MCF 10A (cell line): ENCODE measurements around the gene COL27A1. TPM values are rescaled to one million over a fixed set of nuclear protein-coding genes. Genes with fewer than 3 reads are reported as not detected.

Experiments
- BruUV-seq: library from RNA; stranded (reverse); fragments of 400-500 nt; replicated peaks from 2 replicates; lab custom pipeline; 2021; lab: Mats Ljungman, UMichigan
- CTCF ChIA-PET: fragments of 300-600 bp; sonication (Branson Sonifier 250); formaldehyde crosslinking; extraction: SDS; loops from one replicate; lab custom pipeline; 2021; ENCODE audit warnings: antibody characterized with exemption, inconsistent platforms; lab: Yijun Ruan, JAX
- POLR2A ChIA-PET: fragments of 300-600, 350-650 bp; sonication (Branson Sonifier 250); formaldehyde crosslinking; extraction: SDS; loops from one replicate; lab custom pipeline; 2020; ENCODE audit warnings: antibody characterized with exemption, inconsistent platforms; lab: Yijun Ruan, JAX
- DNase-seq: peaks from one replicate; pipeline ENCODE4 v3.0.0-alpha.2; 2018; ENCODE audit not compliant: unreplicated experiment
- H3K27ac Mint-ChIP-seq: one replicate; pipeline ENCODE4 v1.8.0; 2022; ENCODE audit warnings: mild to moderate bottlenecking, low read depth, mixed read lengths; ENCODE audit not compliant: unreplicated experiment
- H3K27me3 Mint-ChIP-seq: one replicate; pipeline ENCODE4 v1.8.0; 2022; ENCODE audit warnings: mixed read lengths; ENCODE audit not compliant: insufficient read depth, unreplicated experiment
- H3K36me3 Mint-ChIP-seq: one replicate; pipeline ENCODE4 v1.8.0; 2022; ENCODE audit warnings: mild to moderate bottlenecking, moderate library complexity, mixed read lengths; ENCODE audit not compliant: insufficient read depth, unreplicated experiment
- H3K4me1 Mint-ChIP-seq: one replicate; pipeline ENCODE4 v1.8.0; 2022; ENCODE audit warnings: mixed read lengths; ENCODE audit not compliant: insufficient read depth, unreplicated experiment
- H3K4me3 Mint-ChIP-seq: one replicate; pipeline ENCODE4 v1.8.0; 2022; ENCODE audit warnings: mild to moderate bottlenecking, moderate library complexity, mixed read lengths; ENCODE audit not compliant: unreplicated experiment
- H3K9me3 Mint-ChIP-seq: one replicate; pipeline ENCODE4 v1.8.0; 2022; ENCODE audit warnings: mixed read lengths; ENCODE audit not compliant: unreplicated experiment
- CTCF ChIP-seq: fragments of 200-600 bp; IDR thresholded peaks from one replicate; pipeline ENCODE4 v1.8.0; 2022; ENCODE audit warnings: antibody characterized with exemption, mild to moderate bottlenecking; ENCODE audit not compliant: unreplicated experiment
- intact Hi-C: fragments of 100-400 bp; cut with micrococcal nuclease; formaldehyde crosslinking; loops from 2 replicates; pipeline ENCODE4 v1.14.1; 2022
- total RNA-seq: library from RNA; stranded (reverse); gene quantifications from 2 replicates; pipeline ENCODE4 v1.2.3, GENCODE V29; 2022

Gene COL27A1
- total RNA-seq, 1 experiment from 2014 or later: 2.9 TPM

- ChIA-PET CTCF (no interaction called here), POLR2A (no interaction called here)
- Mint-ChIP-seq H3K27me3 (peaks cover 14% of the 10 kb centered on the region), H3K27ac (no peak overlapping the region), H3K4me3 (no peak overlapping the region), H3K36me3 (no peaks in the 10 kb centered on the region), H3K4me1 (no peaks in the 10 kb centered on the region), H3K9me3 (no peaks in the 10 kb centered on the region)
- intact Hi-C loops: no loop called here
- TF ChIP-seq CTCF: no peak
- DNase-seq: no peak
- no TSS peak for BruUV-seq
Measured at GRCh38 chr9:114258866-114259797, 103.8 kb downstream of the COL27A1 start.

GRCh38 chr9:114259798-114260523, 104.6 kb downstream of the COL27A1 start:
- intact Hi-C loops: no loop called here
- H3K4me3 Mint-ChIP-seq: no peak overlapping the region
- H3K4me1 Mint-ChIP-seq: no peaks in the 10 kb centered on the region
- POLR2A ChIA-PET: no interaction called here
- no TSS peak for BruUV-seq
- CTCF ChIA-PET: interaction anchor here (1.1 kb wide), 1 partner anchor 31 kb away, joined by 5 read pairs; no protein-coding TSS in a partner anchor
- H3K36me3 Mint-ChIP-seq: no peaks in the 10 kb centered on the region
- H3K27ac Mint-ChIP-seq: no peak overlapping the region
- TF ChIP-seq CTCF: no peak
- DNase-seq: no peak
- peaks cover 5% of the 10 kb centered on the region for H3K27me3 Mint-ChIP-seq
- no peaks in the 10 kb centered on the region for H3K9me3 Mint-ChIP-seq

GRCh38 chr9:114261026-114261425, 105.7 kb downstream of the COL27A1 start:
- H3K4me3 Mint-ChIP-seq: no peak overlapping the region
- no peak overlapping the region for H3K27ac Mint-ChIP-seq
- intact Hi-C loops: no loop called here
- CTCF ChIA-PET: interaction anchor here (0.7 to 1.1 kb wide), 3 partner anchors 30 to 1201 kb away, joined by 3 to 5 read pairs (median 4); no protein-coding TSS in a partner anchor
- no TSS peak for BruUV-seq
- no peaks in the 10 kb centered on the region for H3K9me3 Mint-ChIP-seq
- no peaks in the 10 kb centered on the region for H3K27me3 Mint-ChIP-seq
- DNase-seq: no peak
- no peaks in the 10 kb centered on the region for H3K36me3 Mint-ChIP-seq
- POLR2A ChIA-PET: no interaction called here
- TF ChIP-seq CTCF: no peak
- no peaks in the 10 kb centered on the region for H3K4me1 Mint-ChIP-seq

GRCh38 chr9:114261987-114262386, 106.7 kb downstream of the COL27A1 start:
- H3K27ac Mint-ChIP-seq: no peak overlapping the region
- intact Hi-C loops: no loop called here
- H3K4me3 Mint-ChIP-seq: no peak overlapping the region
- no TSS peak for BruUV-seq
- no peaks in the 10 kb centered on the region for H3K36me3 Mint-ChIP-seq
- TF ChIP-seq CTCF: no peak
- no peaks in the 10 kb centered on the region for H3K27me3 Mint-ChIP-seq
- ChIA-PET CTCF (interaction anchor here (0.5 to 0.7 kb wide), 2 partner anchors 44 to 862 kb away, joined by 3 read pairs; no protein-coding TSS in a partner anchor), POLR2A (no interaction called here)
- H3K9me3 Mint-ChIP-seq: no peaks in the 10 kb centered on the region
- H3K4me1 Mint-ChIP-seq: no peaks in the 10 kb centered on the region
- no peak for DNase-seq
